ENCODE results near the gene NEK6. TPM values are rescaled to one million over a fixed set of nuclear protein-coding genes. Genes with fewer than 3 reads are reported as not detected.

The NEK6 gene
- total and polyA plus RNA-seq, 2 of the 8 experiments (the other 6 are each of a cell fraction or from before 2014, with no cell fraction given), result 17.7 to 19.7 TPM

DNA sequence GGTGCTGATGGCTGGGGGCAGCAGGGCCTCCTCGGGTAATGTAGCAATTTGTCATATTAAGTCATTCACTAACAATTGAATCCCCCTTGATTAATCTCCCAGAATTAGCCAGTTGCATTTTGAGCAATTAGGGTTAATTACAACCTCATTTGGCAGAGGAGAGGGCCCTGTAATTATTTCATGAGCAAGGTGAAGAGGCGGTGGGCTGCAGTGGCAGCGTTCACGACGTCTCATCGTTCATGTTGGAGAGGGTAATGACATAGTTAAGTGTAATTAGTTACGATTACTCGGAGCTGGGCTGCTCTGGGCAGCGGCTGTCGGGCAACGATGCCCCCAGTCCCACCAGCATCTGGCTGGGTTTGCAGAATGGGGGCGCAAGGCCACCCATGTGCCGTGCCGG, 46.0 kb downstream of the NEK6 start:
- Histone ChIP-seq H4K8ac (ENCODE audit: extremely low read depth, insufficient read depth, low read length) (no peak overlapping the region), H4K91ac (replicated peaks; ENCODE audit: insufficient read length, low read length) (no peak overlapping the region), H2AK5ac (ENCODE audit: low read depth, low read length) (no peak overlapping the region), H3K4me3 (ENCODE audit: extremely low read depth in 1 of 4, insufficient read depth in 2 of 4, low read depth in 3 of 4, low read length in 4 of 4) (no peak overlapping the region), H3K27ac (ENCODE audit: low read depth, low read length) (no peak overlapping the region), H2BK120ac (replicated peaks; ENCODE audit: low read depth, low read length) (no peak overlapping the region), H2BK12ac (ENCODE audit: low read depth, low read length) (no peak overlapping the region), H3K4me2 (ENCODE audit: insufficient read depth in 1 of 2, low read depth in 2 of 2, low read length in 2 of 2) (no peak overlapping the region), H3K14ac (ENCODE audit: insufficient read length) (no peak overlapping the region), H3K4ac (replicated peaks; ENCODE audit: insufficient read length, low read depth, low read length) (no peak overlapping the region), H2BK15ac (ENCODE audit: low read length) (no peak overlapping the region), H3K79me1 (ENCODE audit: low read depth, low read length) (peaks cover 2% of the 10 kb centered on the region), H3K23ac (ENCODE audit: insufficient read length) (no peak overlapping the region), H3K4me1 (replicated peaks in 1 of 4; ENCODE audit: control insufficient read depth in 3 of 4, insufficient read depth in 4 of 4, low read length in 3 of 4) (peaks cover 0 to 7% (median 1%) of the 10 kb centered on the region in 4 experiments; a peak in 5 of 7 replicates), H3K9ac (replicated peaks in 1 of 4; ENCODE audit: extremely low read depth in 1 of 4, low read depth in 3 of 4, low read length in 3 of 4) (no peak overlapping the region), H3K27me3 (replicated peaks in 1 of 4; ENCODE audit: control insufficient read depth in 3 of 4, extremely low read depth in 1 of 4, insufficient read depth in 3 of 4, low read length in 3 of 4) (no peaks in the 10 kb centered on the region), H2AFZ (ENCODE audit: low read length) (no peak overlapping the region), H3K79me2 (ENCODE audit: control insufficient read depth in 1 of 2, insufficient read depth in 2 of 2, low read length in 2 of 2) (no peaks in the 10 kb centered on the region), H3K23me2 (ENCODE audit: low read depth, low read length) (no peaks in the 10 kb centered on the region), H4K5ac (ENCODE audit: insufficient read length, low read depth, low read length) (no peak overlapping the region), H3K9me3 (ENCODE audit: insufficient read depth in 2 of 2, low read depth in 1 of 2, low read length in 1 of 2) (no peaks in the 10 kb centered on the region), H2BK20ac (ENCODE audit: low read length) (no peak overlapping the region), H3K36me3 (ENCODE audit: control insufficient read depth in 2 of 4, insufficient read depth in 4 of 4, low read length in 3 of 4) (no peaks in the 10 kb centered on the region), H3K56ac (replicated peaks; ENCODE audit: insufficient read length, low read depth, low read length) (no peak overlapping the region), H2BK5ac (ENCODE audit: low read depth, low read length) (no peak overlapping the region), H4K20me1 (replicated peaks in 1 of 2; ENCODE audit: control insufficient read depth in 1 of 2, insufficient read depth in 2 of 2, low read length in 2 of 2) (peaks cover 0 to 4% of the 10 kb centered on the region in 2 experiments), H3K18ac (ENCODE audit: extremely low read depth, low read length) (no peak overlapping the region)
- FAIRE-seq (no peak), DNase-seq (ENCODE audit: low read depth in 1 of 2, low spot score in 2 of 2) (no peak)
- ChIA-PET POLR2A (ENCODE audit: partially characterized antibody) (interaction anchor here (1.1 kb wide), 1 partner anchor 36 kb away, joined by 3 read pairs; no protein-coding TSS in a partner anchor), CTCF (ENCODE audit: partially characterized antibody) (interaction anchor here (0.7 to 3.9 kb wide), 8 partner anchors 8 to 181 kb away, joined by 3 to 24 read pairs (median 7); no protein-coding TSS in a partner anchor)
- 86% methylated on average over 14 of the region's 14 CpGs; no CpG with 5 or more reads in 1 of the 2 experiments for WGBS, 2 experiments (ENCODE audit: extremely low coverage in 1 of 2, insufficient coverage in 1 of 2, insufficient read length in 1 of 2, insufficient replicate concordance in 2 of 2, low coverage in 1 of 2, low lambda C conversion rate in 2 of 2, missing lambda C conversion rate in 1 of 2)
- TF ChIP-seq RAD21 (IDR thresholded peaks at IDR 0.05 in 1 of 2, conservative IDR thresholded peaks at IDR 0.05 in 1 of 2; ENCODE audit: low read depth in 2 of 2, low read length in 2 of 2), result no peak
- TF ChIP-seq MAFK (IDR thresholded peaks at IDR 0.05; ENCODE audit: low read depth, low read length), result no peak
- TF ChIP-seq TBP (IDR thresholded peaks at IDR 0.05; ENCODE audit: low read depth, low read length), result no peak
- TF ChIP-seq, protein P1, sequence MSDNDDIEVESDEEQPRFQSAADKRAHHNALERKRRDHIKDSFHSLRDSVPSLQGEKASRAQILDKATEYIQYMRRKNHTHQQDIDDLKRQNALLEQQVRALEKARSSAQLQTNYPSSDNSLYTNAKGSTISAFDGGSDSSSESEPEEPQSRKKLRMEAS (IDR thresholded peaks at IDR 0.05), result no peak
- no peak for TF ChIP-seq TCF12 (IDR thresholded peaks at IDR 0.05; ENCODE audit: low read depth, low read length)
- no peak for TF ChIP-seq SIRT6 (IDR thresholded peaks at IDR 0.05; ENCODE audit: low read length)
- no peak for TF ChIP-seq CHD1 (IDR thresholded peaks at IDR 0.05; ENCODE audit: low read depth, low read length)
- TF ChIP-seq BCL11A (IDR thresholded peaks at IDR 0.05; ENCODE audit: low read depth in 2 of 2, low read length in 2 of 2), result no peak
- TF ChIP-seq YY1 (IDR thresholded peaks at IDR 0.05; ENCODE audit: low read depth, low read length), result no peak
- no peak for TF ChIP-seq SIX5 (IDR thresholded peaks at IDR 0.05; ENCODE audit: low read depth, low read length)
- no peak for TF ChIP-seq NANOG (IDR thresholded peaks at IDR 0.05; ENCODE audit: insufficient read depth, low read depth, low read length, poor library complexity, severe bottlenecking)
- no peak for TF ChIP-seq JUND (IDR thresholded peaks at IDR 0.05; ENCODE audit: low read length)
- no peak for TF ChIP-seq SAP30 (IDR thresholded peaks at IDR 0.05; ENCODE audit: insufficient read depth, insufficient replicate concordance, low read length)
- no peak for TF ChIP-seq KDM1A (IDR thresholded peaks at IDR 0.05; ENCODE audit: borderline replicate concordance, low read length)
- TF ChIP-seq EGR1 (IDR thresholded peaks at IDR 0.05; ENCODE audit: borderline replicate concordance, low read depth, low read length), result no peak

All from H1 (cell line).